H1 (cell line): ENCODE results near the gene DIO3.

Experiments
- CTCF ChIP-seq, 3 experiments: IDR thresholded peaks; 1 replicate in 2 of 3; 2 replicates in 1 of 3; pipeline versions ENCODE4 v1.5.1 to v1.6.1; 2011; ENCODE audit warnings: low read length in 3 of 3, mild to moderate bottlenecking in 3 of 3, inconsistent platforms in 2 of 3, low read depth in 1 of 3, moderate library complexity in 1 of 3; ENCODE audit not compliant: insufficient read depth in 1 of 3; ENCODE audit errors: control extremely low read depth in 1 of 3
- EP300 ChIP-seq, 2 experiments: IDR thresholded peaks; 1 replicate in 1 of 2; 2 replicates in 1 of 2; pipeline ENCODE4 v1.6.1; 2011 to 2012; ENCODE audit warnings: low read depth in 2 of 2, low read length in 2 of 2, mild to moderate bottlenecking in 2 of 2, borderline replicate concordance in 1 of 2, inconsistent platforms in 1 of 2, moderate library complexity in 1 of 2
- POLR2A ChIP-seq, 2 experiments: IDR thresholded peaks; 1 replicate in 1 of 2; 2 replicates in 1 of 2; pipeline ENCODE4 v1.6.1; 2011; ENCODE audit warnings: low read depth in 2 of 2, low read length in 2 of 2, mild to moderate bottlenecking in 2 of 2; ENCODE audit errors: control extremely low read depth in 1 of 2
- RAD21 ChIP-seq, 2 experiments: IDR thresholded peaks in 1 of 2; conservative IDR thresholded peaks in 1 of 2; 2 replicates each; pipeline ENCODE4 v1.6.1; 2011; ENCODE audit warnings: low read depth in 2 of 2, low read length in 2 of 2, improper control_type of control experiment in 1 of 2, inconsistent platforms in 1 of 2, mild to moderate bottlenecking in 1 of 2, moderate library complexity in 1 of 2
- SIN3A ChIP-seq, 2 experiments: IDR thresholded peaks in 1 of 2; conservative IDR thresholded peaks in 1 of 2; 2 replicates each; pipeline ENCODE4 v1.6.1; 2011 to 2012; ENCODE audit warnings: low read length in 2 of 2, improper control_type of control experiment in 1 of 2, low read depth in 1 of 2, mild to moderate bottlenecking in 1 of 2

DNA sequence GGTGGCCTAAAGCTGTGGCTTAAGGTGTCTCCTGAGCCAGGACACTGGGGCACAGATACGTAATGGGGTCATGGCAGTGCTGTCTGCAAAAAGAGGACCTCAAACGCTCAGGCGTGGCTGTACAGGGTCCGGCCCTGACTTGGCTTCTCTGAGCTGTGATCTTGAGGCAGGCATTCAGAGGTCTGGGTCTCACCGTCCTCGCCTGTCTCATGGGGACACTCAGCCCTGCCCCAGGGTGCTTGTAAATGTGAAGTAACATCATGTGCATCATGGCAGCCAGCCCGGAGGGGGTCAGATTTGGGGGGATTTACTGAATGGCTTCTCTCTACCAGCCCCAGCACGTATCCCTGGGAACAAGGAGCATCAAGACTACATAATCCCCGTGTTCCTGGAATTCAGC is 28.8 kb downstream of the DIO3 start:
- no peak for TF ChIP-seq CTCF (IDR thresholded peaks at IDR 0.05; ENCODE audit: control extremely low read depth in 1 of 3, insufficient read depth in 1 of 3, low read depth in 1 of 3, low read length in 3 of 3)
- no peak for TF ChIP-seq EP300 (IDR thresholded peaks at IDR 0.05; ENCODE audit: borderline replicate concordance in 1 of 2, low read depth in 2 of 2, low read length in 2 of 2)
- no peak for TF ChIP-seq SIN3A (conservative IDR thresholded peaks at IDR 0.05 in 1 of 2, IDR thresholded peaks at IDR 0.05 in 1 of 2; ENCODE audit: low read depth in 1 of 2, low read length in 2 of 2)
- no peak for TF ChIP-seq POLR2A (IDR thresholded peaks at IDR 0.05; ENCODE audit: control extremely low read depth in 1 of 2, low read depth in 2 of 2, low read length in 2 of 2)
- TF ChIP-seq RAD21 (IDR thresholded peaks at IDR 0.05 in 1 of 2, conservative IDR thresholded peaks at IDR 0.05 in 1 of 2; ENCODE audit: low read depth in 2 of 2, low read length in 2 of 2), result no peak
